GM19324 (cell line): Measurements from ENCODE around the gene RAB11FIP3.
"Not testable (repeated sequence)": the region's sequence is repeated elsewhere in the genome, so short reads cannot be mapped to it uniquely, and the experiment has no call there.

Experiments used
- ATAC-seq: cut with Tn5 transposase; IDR thresholded peaks from one replicate; pipeline ENCODE4 v1.9.1; 2021; ENCODE audit warnings: mild to moderate bottlenecking, moderate library complexity; ENCODE audit not compliant: unreplicated experiment, low FRiP score

Gene RAB11FIP3

GRCh38 chr16:490768-491167 lies 65.3 kb downstream of the RAB11FIP3 start:
- no peak for ATAC-seq

- no peak for ATAC-seq
These were observed 65.9 kb downstream of the RAB11FIP3 start for GRCh38 chr16:491220-491919.

- no peak for ATAC-seq
These were observed 66.9 kb downstream of the RAB11FIP3 start for GRCh38 chr16:492211-492875.

GRCh38 chr16:494676-495075 lies 69.2 kb downstream of the RAB11FIP3 start:
- not testable (repeated sequence) for ATAC-seq

- no peak for ATAC-seq
These were observed 69.8 kb downstream of the RAB11FIP3 start for GRCh38 chr16:495127-495748.

GRCh38 chr16:496097-496886 lies 70.8 kb downstream of the RAB11FIP3 start:
- ATAC-seq: no peak

GRCh38 chr16:497258-497657 lies 71.8 kb downstream of the RAB11FIP3 start:
- no peak for ATAC-seq

GRCh38 chr16:499924-500323 lies 74.5 kb downstream of the RAB11FIP3 start:
- no peak for ATAC-seq

- no peak for ATAC-seq
These were observed 75.3 kb downstream of the RAB11FIP3 start for GRCh38 chr16:500709-501108.

GRCh38 chr16:502179-502943 lies 76.9 kb downstream of the RAB11FIP3 start:
- no peak for ATAC-seq

GRCh38 chr16:503150-504071 lies 78.0 kb downstream of the RAB11FIP3 start:
- ATAC-seq: no peak

- ATAC-seq: no peak
These were observed 80.2 kb downstream of the RAB11FIP3 start for GRCh38 chr16:505479-506245.

- no peak for ATAC-seq
These were observed 80.7 kb downstream of the RAB11FIP3 start for GRCh38 chr16:506246-506546.

GRCh38 chr16:507527-507926 lies 82.1 kb downstream of the RAB11FIP3 start:
- ATAC-seq: not testable (repeated sequence)

GRCh38 chr16:507996-508395 lies 82.5 kb downstream of the RAB11FIP3 start:
- no peak for ATAC-seq

- ATAC-seq: no peak
These were observed 83.7 kb downstream of the RAB11FIP3 start for GRCh38 chr16:508884-509736.

- no peak for ATAC-seq
These were observed 84.8 kb downstream of the RAB11FIP3 start for GRCh38 chr16:510066-510825.
